Stimulated activated CD8-positive, alpha-beta memory T cell treated with anti-CD3 and anti-CD28 coated beads, Interleukin-7, amount 100 ng/mL, for 24 hours (primary cell): Measurements from ENCODE around the gene TNIP3.
"Not testable (repeated sequence)": the region's sequence is repeated elsewhere in the genome, so short reads cannot be mapped to it uniquely, and the experiment has no call there.

Experiments
- DNase-seq: peaks from one replicate; pipeline ENCODE4 v3.0.0-alpha.2; 2020; ENCODE audit warnings: low read depth

Gene TNIP3

GRCh38 chr4:121177246-121178137 is 13.4 kb upstream of the TNIP3 start:
- no peak for DNase-seq

- DNase-seq = no peak
These were observed 12.2 kb upstream of the TNIP3 start for GRCh38 chr4:121176082-121176934.

- not testable (repeated sequence) for DNase-seq
These were observed 7.4 kb upstream of the TNIP3 start for GRCh38 chr4:121171477-121171876.

- no peak for DNase-seq
These were observed 4.5 kb upstream of the TNIP3 start for GRCh38 chr4:121168446-121169281.

- no peak for DNase-seq
These were observed 2.9 kb upstream of the TNIP3 start for GRCh38 chr4:121166976-121167375.

GRCh38 chr4:121165206-121165605 is 1.1 kb upstream of the TNIP3 start:
- no peak for DNase-seq

- no peak for DNase-seq
These were observed 7.0 kb downstream of the TNIP3 start for GRCh38 chr4:121156822-121157769.

GRCh38 chr4:121155893-121156292 is 8.2 kb downstream of the TNIP3 start:
- DNase-seq = no peak

GRCh38 chr4:121154103-121154515 is 10.0 kb downstream of the TNIP3 start:
- no peak for DNase-seq

GRCh38 chr4:121151942-121152341 is 12.2 kb downstream of the TNIP3 start:
- DNase-seq = no peak

- no peak for DNase-seq
These were observed 13.6 kb downstream of the TNIP3 start for GRCh38 chr4:121150486-121150885.

- no peak for DNase-seq
These were observed 14.1 kb downstream of the TNIP3 start for GRCh38 chr4:121150003-121150402.

GRCh38 chr4:121148621-121149020 is 15.5 kb downstream of the TNIP3 start:
- no peak for DNase-seq

GRCh38 chr4:121148000-121148399 is 16.1 kb downstream of the TNIP3 start:
- DNase-seq = no peak

- no peak for DNase-seq
These were observed 17.6 kb downstream of the TNIP3 start for GRCh38 chr4:121146530-121146929.

- DNase-seq = no peak
These were observed 18.7 kb downstream of the TNIP3 start for GRCh38 chr4:121145430-121145829.

GRCh38 chr4:121144021-121144420 is 20.1 kb downstream of the TNIP3 start:
- no peak for DNase-seq

- no peak for DNase-seq
These were observed 21.0 kb downstream of the TNIP3 start for GRCh38 chr4:121143131-121143530.

- DNase-seq = no peak
These were observed 23.2 kb downstream of the TNIP3 start for GRCh38 chr4:121140716-121141460.

- DNase-seq = no peak
These were observed 24.4 kb downstream of the TNIP3 start for GRCh38 chr4:121139533-121140222.
